Measurements from ENCODE around the gene PLEK2.

GRCh38 chr14:67417633-67418032, 5.7 kb upstream of the PLEK2 start:
- no peak for TF ChIP-seq POLR2A (IDR thresholded peaks at IDR 0.05)
- TF ChIP-seq CTCF (IDR thresholded peaks at IDR 0.05), result no peak

Data from prostate gland (tissue), 2 donors.